ENCODE results near the gene ACAD11. TPM values are rescaled to one million over a fixed set of nuclear protein-coding genes. Genes with fewer than 3 reads are reported as not detected.

ACAD11 gene
- total RNA-seq, 1 donor from 2014 or later, result 14.7 TPM

DNA sequence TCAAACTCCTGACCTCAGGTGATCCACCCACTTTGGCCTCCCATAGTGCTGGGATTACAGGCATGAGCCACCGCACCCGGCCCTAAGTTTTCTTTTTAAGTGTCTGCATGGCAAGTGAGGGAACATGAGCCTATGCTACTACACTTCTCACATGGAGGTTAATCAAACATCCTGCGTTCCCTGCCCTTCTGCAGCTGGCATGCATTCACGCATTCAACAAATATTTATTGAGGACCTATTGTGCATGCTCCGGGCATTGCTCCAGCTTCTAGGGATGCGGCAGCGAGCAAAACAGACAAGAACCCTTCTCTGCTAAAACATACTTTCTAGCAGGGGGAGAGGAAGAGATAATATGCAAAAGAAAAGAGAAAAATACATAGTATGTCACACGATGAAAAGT lies 105.2 kb downstream of the ACAD11 start:
- Mint-ChIP-seq H3K27me3 (no peaks in the 10 kb centered on the region), H3K36me3 (no peaks in the 10 kb centered on the region), H3K4me1 (ENCODE audit: unreplicated experiment) (no peaks in the 10 kb centered on the region), H3K27ac (no peak overlapping the region), H3K9me3 (no peaks in the 10 kb centered on the region), H3K4me3 (no peak overlapping the region)
- DNase-seq (ENCODE audit: extremely low spot score, unreplicated experiment), result no peak
- TF ChIP-seq, protein P1, sequence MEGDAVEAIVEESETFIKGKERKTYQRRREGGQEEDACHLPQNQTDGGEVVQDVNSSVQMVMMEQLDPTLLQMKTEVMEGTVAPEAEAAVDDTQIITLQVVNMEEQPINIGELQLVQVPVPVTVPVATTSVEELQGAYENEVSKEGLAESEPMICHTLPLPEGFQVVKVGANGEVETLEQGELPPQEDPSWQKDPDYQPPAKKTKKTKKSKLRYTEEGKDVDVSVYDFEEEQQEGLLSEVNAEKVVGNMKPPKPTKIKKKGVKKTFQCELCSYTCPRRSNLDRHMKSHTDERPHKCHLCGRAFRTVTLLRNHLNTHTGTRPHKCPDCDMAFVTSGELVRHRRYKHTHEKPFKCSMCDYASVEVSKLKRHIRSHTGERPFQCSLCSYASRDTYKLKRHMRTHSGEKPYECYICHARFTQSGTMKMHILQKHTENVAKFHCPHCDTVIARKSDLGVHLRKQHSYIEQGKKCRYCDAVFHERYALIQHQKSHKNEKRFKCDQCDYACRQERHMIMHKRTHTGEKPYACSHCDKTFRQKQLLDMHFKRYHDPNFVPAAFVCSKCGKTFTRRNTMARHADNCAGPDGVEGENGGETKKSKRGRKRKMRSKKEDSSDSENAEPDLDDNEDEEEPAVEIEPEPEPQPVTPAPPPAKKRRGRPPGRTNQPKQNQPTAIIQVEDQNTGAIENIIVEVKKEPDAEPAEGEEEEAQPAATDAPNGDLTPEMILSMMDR (conservative IDR thresholded peaks at IDR 0.05), result no peak

DNA sequence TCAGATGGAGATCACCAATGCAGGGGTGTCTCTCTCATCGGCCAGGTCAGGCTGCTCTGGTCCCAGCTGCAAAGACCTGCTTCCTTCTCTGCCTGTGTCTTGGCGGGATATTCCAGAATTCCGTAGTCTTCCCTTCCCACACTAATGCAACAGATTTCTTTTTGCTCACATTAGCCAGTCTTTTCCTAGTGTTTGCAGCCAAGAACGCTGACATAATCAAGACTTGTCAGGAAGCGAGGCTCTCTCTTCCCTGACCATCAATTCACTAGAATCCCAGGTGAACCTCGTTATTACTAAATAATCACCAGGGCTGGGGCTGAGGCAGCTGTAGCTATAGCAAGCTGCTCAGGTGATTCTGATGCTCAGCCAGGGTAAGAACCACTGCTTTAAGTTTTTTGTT lies 105.8 kb downstream of the ACAD11 start:
- Mint-ChIP-seq H3K4me3 (no peak overlapping the region), H3K36me3 (no peaks in the 10 kb centered on the region), H3K27me3 (no peaks in the 10 kb centered on the region), H3K9me3 (no peaks in the 10 kb centered on the region), H3K4me1 (ENCODE audit: unreplicated experiment) (no peaks in the 10 kb centered on the region), H3K27ac (no peak overlapping the region)
- no peak for DNase-seq (ENCODE audit: extremely low spot score, unreplicated experiment)
- TF ChIP-seq, protein P1 (conservative IDR thresholded peaks at IDR 0.05), result no peak

DNA sequence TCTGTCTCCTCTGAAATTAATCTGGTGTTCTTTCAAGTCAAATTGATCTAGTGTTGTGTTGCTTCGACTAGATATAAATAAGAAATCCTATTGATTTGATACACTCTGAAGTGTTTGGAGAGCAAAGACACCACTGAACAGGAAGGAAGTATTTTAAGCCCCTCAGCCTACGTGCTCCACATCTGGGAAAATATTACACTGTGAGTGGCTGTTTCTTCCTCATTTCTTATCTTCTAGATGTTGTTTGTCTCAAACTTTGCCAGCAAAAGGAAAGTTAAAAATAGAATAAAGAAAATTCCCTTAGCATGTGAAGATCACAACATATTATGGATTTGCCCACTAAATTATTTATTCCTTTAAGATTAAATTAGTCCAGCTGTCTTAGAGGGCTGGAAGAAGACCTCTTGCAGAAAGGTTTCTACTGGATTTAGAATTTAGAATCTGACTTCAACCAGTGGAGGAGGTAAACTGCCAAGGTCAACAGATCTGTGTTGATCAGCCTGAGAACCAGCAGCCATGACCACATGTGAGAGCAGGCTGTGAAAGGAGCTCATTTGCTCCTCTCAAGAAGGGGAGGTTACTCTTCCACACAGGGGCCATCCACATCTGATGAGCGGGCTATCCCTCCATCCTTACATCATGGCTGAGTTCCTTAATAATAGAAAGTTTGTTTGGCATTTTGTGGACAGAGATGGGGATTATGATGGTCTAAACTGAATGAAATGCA lies 108.9 kb downstream of the ACAD11 start:
- Mint-ChIP-seq H3K27ac (no peak overlapping the region), H3K9me3 (no peaks in the 10 kb centered on the region), H3K4me3 (no peak overlapping the region), H3K4me1 (ENCODE audit: unreplicated experiment) (no peaks in the 10 kb centered on the region), H3K36me3 (no peaks in the 10 kb centered on the region), H3K27me3 (no peaks in the 10 kb centered on the region)
- DNase-seq (ENCODE audit: extremely low spot score, unreplicated experiment), result no peak
- TF ChIP-seq, protein P1 (conservative IDR thresholded peaks at IDR 0.05), result no peak

DNA sequence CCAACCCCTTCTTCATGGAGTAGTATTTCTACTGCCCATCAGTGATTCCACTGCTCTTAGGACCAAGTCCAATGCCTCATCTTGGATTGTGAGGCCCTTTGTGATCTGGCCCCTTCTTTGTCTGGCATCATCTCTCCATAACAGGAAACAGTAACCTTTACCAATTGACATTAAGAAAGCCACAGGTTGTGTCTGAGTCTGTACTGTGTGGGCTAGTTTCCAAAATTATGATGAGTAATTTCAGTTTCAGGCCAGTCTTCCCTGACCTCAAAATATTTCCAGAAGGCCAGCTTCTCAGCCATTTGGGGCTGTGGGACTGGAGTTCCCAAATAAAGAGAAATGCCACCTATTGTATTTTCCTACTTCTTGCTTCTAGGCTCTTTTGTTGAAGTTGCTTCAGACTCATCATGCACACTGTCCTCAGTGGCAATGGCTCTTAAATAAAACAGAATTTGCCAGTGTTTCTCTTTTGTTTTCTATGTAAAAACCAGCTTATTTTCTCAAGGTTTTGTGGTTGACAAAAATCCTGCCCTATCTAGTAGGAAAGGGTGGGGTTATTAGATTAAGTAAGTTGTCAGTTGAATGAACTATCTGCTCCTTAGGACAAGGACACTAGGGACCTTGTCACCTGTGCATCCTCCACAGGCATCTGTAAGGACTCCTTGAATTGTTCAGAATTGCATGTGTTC lies 109.6 kb downstream of the ACAD11 start:
- no peaks in the 10 kb centered on the region for H3K36me3 Mint-ChIP-seq
- H3K4me1 Mint-ChIP-seq (ENCODE audit: unreplicated experiment), result no peaks in the 10 kb centered on the region
- H3K27me3 Mint-ChIP-seq, result no peaks in the 10 kb centered on the region
- no peak overlapping the region for H3K27ac Mint-ChIP-seq
- TF ChIP-seq, protein P1 (conservative IDR thresholded peaks at IDR 0.05), result no peak
- no peaks in the 10 kb centered on the region for H3K9me3 Mint-ChIP-seq
- H3K4me3 Mint-ChIP-seq, result no peak overlapping the region
- DNase-seq (ENCODE audit: extremely low spot score, unreplicated experiment), result no peak

DNA sequence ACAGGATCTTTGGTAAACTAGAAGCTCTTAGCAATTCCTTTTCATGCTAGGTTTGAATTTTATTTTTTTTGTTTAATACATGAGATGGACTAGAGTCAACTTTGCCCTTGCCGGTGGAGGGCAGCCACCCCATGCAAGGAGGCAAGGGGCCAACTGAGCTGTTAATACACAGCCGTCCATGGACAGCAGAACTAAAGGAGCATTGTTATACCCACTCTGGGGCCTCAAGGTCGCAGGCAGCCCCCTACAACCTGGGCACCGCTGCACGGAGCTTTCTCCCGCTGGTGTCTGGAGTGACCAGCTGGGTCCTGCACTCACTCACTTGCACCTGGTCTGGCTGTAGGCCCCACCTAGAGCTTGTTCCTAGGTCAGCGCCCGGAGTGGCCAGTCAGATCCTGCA lies 110.4 kb downstream of the ACAD11 start:
- TF ChIP-seq, protein P1 (conservative IDR thresholded peaks at IDR 0.05), result no peak
- no peak for DNase-seq (ENCODE audit: extremely low spot score, unreplicated experiment)
- no peaks in the 10 kb centered on the region for H3K27me3 Mint-ChIP-seq
- H3K4me3 Mint-ChIP-seq, result no peak overlapping the region
- no peaks in the 10 kb centered on the region for H3K9me3 Mint-ChIP-seq
- no peaks in the 10 kb centered on the region for H3K4me1 Mint-ChIP-seq (ENCODE audit: unreplicated experiment)
- no peaks in the 10 kb centered on the region for H3K36me3 Mint-ChIP-seq
- H3K27ac Mint-ChIP-seq, result no peak overlapping the region

All from type B pancreatic cell (in vitro differentiated cells).